Measurements from ENCODE around the gene PTPRS. TPM values are rescaled to one million over a fixed set of nuclear protein-coding genes. Genes with fewer than 3 reads are reported as not detected.
"Not testable (repeated sequence)": the region's sequence is repeated elsewhere in the genome, so short reads cannot be mapped to it uniquely, and the experiment has no call there.

The PTPRS gene
- 100 to 1,000 TPM; 446 to 795 (median 529) TPM for total RNA-seq

DNA sequence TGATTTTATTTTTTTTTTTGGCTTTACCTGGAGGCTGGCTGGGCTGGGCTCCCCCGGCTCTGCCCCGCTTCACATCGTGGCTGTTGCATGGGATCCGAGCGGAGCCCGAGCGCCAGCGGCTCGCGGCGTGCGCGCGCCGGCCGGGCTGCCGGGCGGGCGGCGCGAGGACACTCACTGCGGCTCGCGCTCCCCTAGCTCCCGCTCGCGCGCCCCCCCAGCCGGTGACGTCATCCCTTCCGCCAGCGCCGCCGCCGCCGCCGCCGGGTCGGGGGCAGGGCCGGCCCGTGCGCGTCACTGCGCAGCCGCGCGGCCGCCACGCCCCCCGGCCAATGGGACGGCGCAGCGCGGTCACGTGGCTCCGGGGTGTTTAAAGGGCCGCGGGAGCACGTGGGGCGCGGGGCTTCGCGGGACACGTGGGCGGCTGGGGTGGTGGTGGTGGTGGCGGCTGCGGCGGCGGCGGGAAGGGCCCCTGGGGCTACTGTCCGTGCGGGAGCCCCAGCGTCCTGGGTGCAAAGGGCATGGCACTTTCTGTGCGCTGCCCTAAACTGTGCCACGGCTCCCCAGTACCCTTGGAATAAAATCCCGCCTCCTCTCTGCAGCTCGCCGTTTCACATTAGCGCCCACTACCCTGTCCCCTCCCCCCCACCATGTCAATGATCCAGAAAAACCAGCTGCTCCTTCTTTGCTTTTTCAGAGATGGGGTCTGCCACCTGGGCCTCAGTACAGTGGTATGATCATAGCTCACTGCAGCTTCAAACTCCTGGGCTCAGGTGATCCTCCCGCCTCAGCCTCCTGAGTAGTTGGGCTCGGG, at the start of gene PTPRS:
TSS of gene PTPRS (minus strand) at position 176 of the 811 bp plus-strand sequence. CDS start 54,672 bp downstream, outside the sequence.
- H3K27me3 ChIP-seq: peaks cover 0 to 49% of the 10 kb centered on the region in 2 donors
- peak within 1 kb of the TSS in 1 of 4 donors; percentile 50 for H3K27ac ChIP-seq
- DNase-seq (ENCODE audit: low spot score in 2 of 2): peak; percentile 38
- peak within 1 kb of the TSS; percentile 35 to 63 (median 56) for H3K4me3 ChIP-seq
- H3K4me1 ChIP-seq: peaks cover 0 to 33% (median 16%) of the 10 kb centered on the region in 4 donors
- TF ChIP-seq POLR2A (IDR thresholded peaks at IDR 0.05): no peak
- TF ChIP-seq, protein P1, sequence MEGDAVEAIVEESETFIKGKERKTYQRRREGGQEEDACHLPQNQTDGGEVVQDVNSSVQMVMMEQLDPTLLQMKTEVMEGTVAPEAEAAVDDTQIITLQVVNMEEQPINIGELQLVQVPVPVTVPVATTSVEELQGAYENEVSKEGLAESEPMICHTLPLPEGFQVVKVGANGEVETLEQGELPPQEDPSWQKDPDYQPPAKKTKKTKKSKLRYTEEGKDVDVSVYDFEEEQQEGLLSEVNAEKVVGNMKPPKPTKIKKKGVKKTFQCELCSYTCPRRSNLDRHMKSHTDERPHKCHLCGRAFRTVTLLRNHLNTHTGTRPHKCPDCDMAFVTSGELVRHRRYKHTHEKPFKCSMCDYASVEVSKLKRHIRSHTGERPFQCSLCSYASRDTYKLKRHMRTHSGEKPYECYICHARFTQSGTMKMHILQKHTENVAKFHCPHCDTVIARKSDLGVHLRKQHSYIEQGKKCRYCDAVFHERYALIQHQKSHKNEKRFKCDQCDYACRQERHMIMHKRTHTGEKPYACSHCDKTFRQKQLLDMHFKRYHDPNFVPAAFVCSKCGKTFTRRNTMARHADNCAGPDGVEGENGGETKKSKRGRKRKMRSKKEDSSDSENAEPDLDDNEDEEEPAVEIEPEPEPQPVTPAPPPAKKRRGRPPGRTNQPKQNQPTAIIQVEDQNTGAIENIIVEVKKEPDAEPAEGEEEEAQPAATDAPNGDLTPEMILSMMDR (IDR thresholded peaks at IDR 0.05): no peak
- TF ChIP-seq EP300 (IDR thresholded peaks at IDR 0.05): no peak
- H3K9me3 ChIP-seq: no peaks in the 10 kb centered on the region
- no peaks in the 10 kb centered on the region for H3K36me3 ChIP-seq
- WGBS, 2 donors: 7 to 10% methylated on average over 39 to 41 of the region's 81 CpGs

DNA sequence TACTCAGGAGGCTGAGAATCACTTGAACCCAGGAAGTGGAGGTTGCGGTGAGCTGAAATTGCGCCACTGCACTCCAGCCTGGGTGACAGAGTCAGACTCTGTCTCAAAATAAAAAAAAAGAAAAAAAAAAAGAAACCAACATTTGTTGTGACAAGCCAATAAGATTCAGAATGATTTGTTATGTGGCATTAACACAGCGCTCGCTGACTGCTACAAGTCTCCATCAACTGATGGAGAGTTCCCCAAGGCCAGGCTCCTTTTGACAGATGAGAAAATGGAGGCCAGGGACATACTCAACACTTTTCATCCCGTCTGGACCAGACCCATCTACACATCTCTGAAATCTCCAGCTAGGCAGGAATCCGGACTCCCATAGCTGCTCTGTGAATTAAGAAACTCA, 48.7 kb upstream of the PTPRS start:
- H3K9me3 ChIP-seq: peaks cover 0 to 36% (median 0%) of the 10 kb centered on the region in 4 donors
- H3K36me3 ChIP-seq: no peaks in the 10 kb centered on the region
- H3K27ac ChIP-seq: no peak overlapping the region
- no peak for DNase-seq (ENCODE audit: low spot score in 2 of 2)
- H3K27me3 ChIP-seq: peaks cover 0 to 37% of the 10 kb centered on the region in 2 donors
- no peaks in the 10 kb centered on the region for H3K4me1 ChIP-seq
- WGBS, 2 donors: 84 to 90% methylated on average over 6 of the region's 6 CpGs
- H3K4me3 ChIP-seq: no peak overlapping the region
- no peak for TF ChIP-seq POLR2A (IDR thresholded peaks at IDR 0.05)
- no peak for TF ChIP-seq EP300 (IDR thresholded peaks at IDR 0.05)
- TF ChIP-seq, protein P1 (IDR thresholded peaks at IDR 0.05): no peak

DNA sequence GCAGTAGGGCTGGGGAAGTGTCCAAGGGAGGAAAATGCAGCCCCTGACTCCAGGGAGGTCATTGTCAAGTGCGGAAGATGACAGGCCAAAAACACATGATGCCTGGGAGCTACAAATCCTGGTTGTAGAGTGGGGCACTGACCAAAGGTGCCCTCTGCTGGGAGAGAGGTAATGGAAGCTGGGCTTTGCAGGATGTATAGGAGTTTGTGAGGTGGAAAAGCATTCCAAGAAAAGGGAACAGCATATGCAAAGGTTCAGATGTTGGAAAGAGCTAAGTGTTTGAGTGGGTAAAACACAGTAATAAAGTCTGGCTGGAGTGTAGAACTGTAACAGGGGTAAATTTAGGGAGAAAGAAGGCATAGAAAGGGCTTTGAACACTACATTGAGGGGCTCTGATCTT, 46.9 kb upstream of the PTPRS start:
- H3K9me3 ChIP-seq: peaks cover 0 to 55% (median 3%) of the 10 kb centered on the region in 4 donors
- peaks cover 0 to 18% of the 10 kb centered on the region in 2 donors for H3K27me3 ChIP-seq
- WGBS, 2 donors: 95 to 96% methylated on average over 1 of the region's 1 CpG
- H3K36me3 ChIP-seq: no peaks in the 10 kb centered on the region
- H3K4me3 ChIP-seq: no peak overlapping the region
- H3K4me1 ChIP-seq: no peaks in the 10 kb centered on the region
- DNase-seq (ENCODE audit: low spot score in 2 of 2): no peak
- TF ChIP-seq POLR2A (IDR thresholded peaks at IDR 0.05): no peak
- TF ChIP-seq EP300 (IDR thresholded peaks at IDR 0.05): no peak
- TF ChIP-seq, protein P1 (IDR thresholded peaks at IDR 0.05): no peak
- no peak overlapping the region for H3K27ac ChIP-seq

DNA sequence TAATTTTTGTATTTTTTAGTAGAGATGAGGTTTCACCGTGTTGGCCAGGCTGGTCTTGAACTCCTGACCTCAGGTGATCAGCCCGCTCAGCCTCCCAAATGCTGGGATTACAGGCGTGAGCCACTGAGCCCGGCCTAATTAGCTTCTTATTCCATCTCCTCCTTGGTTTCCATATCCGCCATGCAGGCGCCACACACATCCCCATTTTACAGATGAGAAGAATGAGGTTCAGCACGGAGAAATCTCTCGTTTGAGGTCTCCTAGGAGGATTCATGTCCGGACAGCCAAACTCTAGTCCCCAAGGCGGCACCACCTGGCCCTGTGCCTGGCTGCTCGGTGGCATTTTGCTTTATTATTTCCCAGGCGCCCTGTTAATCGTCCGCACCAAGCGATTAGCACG, 46.2 kb upstream of the PTPRS start:
- TF ChIP-seq, protein P1 (IDR thresholded peaks at IDR 0.05): no peak
- TF ChIP-seq EP300 (IDR thresholded peaks at IDR 0.05) (no peak), POLR2A (IDR thresholded peaks at IDR 0.05) (no peak)
- DNase-seq (ENCODE audit: low spot score in 2 of 2): no peak
- Histone ChIP-seq H3K4me3 (no peak overlapping the region), H3K36me3 (no peaks in the 10 kb centered on the region), H3K27ac (no peak overlapping the region), H3K27me3 (peaks cover 0 to 12% of the 10 kb centered on the region in 2 donors), H3K9me3 (peaks cover 0 to 61% (median 6%) of the 10 kb centered on the region in 4 donors), H3K4me1 (no peaks in the 10 kb centered on the region)
- WGBS, 2 donors: 77 to 84% methylated on average over 16 of the region's 16 CpGs

DNA sequence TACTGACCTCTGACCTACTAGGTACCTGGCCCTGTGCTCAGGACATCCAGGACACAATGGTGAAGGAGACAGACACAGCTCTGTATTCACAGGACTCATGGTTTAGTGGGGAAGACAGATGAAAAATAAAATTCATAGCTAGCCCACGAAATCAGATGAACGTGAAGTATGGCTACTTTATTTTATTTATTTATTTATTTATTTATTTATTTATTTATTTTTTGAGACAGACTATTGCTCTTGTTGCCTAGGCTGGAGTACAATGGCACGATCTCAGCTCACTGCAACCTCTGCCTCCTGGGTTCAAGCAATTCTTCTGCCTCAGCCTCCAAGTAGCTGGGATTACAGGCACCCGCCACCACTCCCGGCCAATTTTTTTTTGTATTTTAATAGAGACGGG, 40.6 kb upstream of the PTPRS start:
- H3K36me3 ChIP-seq; H3K4me1 ChIP-seq; H3K27ac ChIP-seq; H3K4me3 ChIP-seq; DNase-seq (ENCODE audit: low spot score in 2 of 2); H3K27me3 ChIP-seq: not testable (repeated sequence)
- WGBS, 2 donors: 94% methylated on average over 6 of the region's 6 CpGs
- H3K9me3 ChIP-seq: peaks cover 0 to 55% (median 9%) of the 10 kb centered on the region in 4 donors

All from tibial nerve (tissue), 4 donors.